Natural killer cell (primary cell): ENCODE measurements around the gene EIF4E1B. TPM values are rescaled to one million over a fixed set of nuclear protein-coding genes. Genes with fewer than 3 reads are reported as not detected.

Experiments used
- ATAC-seq, 3 donors: fragments of 150-1000 bp in 2 of 3; fragments of 200-7000 bp in 1 of 3; cut with Tn5 transposase; 1 replicate in 1 of 3; 2 replicates in 2 of 3; pipeline ENCODE4 v1.10.0; 2021; ENCODE audit warnings: mild to moderate bottlenecking in 2 of 3, moderate library complexity in 2 of 3
- DNase-seq, 2 donors: peaks; one replicate each; pipeline versions ENCODE4 v3.0.0 to v3.0.0-alpha.2; 2013 to 2021; ENCODE audit warnings: mixed read lengths in 1 of 2
- H3K27ac ChIP-seq: one replicate; pipeline ENCODE4 v1.5.1; 2013; ENCODE audit warnings: mild to moderate bottlenecking, low read length
- H3K27me3 ChIP-seq: one replicate; pipeline ENCODE4 v1.6.1; 2013; ENCODE audit warnings: low read length; ENCODE audit not compliant: control insufficient read depth, insufficient read depth
- H3K36me3 ChIP-seq: one replicate; pipeline ENCODE4 v1.6.1; 2013; ENCODE audit warnings: low read length; ENCODE audit not compliant: control insufficient read depth, insufficient read depth
- H3K4me1 ChIP-seq: one replicate; pipeline ENCODE4 v1.6.1; 2013; ENCODE audit warnings: low read length; ENCODE audit not compliant: control insufficient read depth, insufficient read depth
- H3K4me3 ChIP-seq: one replicate; pipeline ENCODE4 v1.5.1; 2013; ENCODE audit warnings: low read length
- H3K9me3 ChIP-seq: one replicate; pipeline ENCODE4 v1.6.1; 2013; ENCODE audit warnings: low read length; ENCODE audit not compliant: control insufficient read depth, insufficient read depth
- H3K27ac Mint-ChIP-seq, 2 donors: one replicate each; pipeline ENCODE4 v1.8.0; 2022; ENCODE audit warnings: mild to moderate bottlenecking in 2 of 2, mixed read lengths in 2 of 2, moderate library complexity in 1 of 2
- H3K27me3 Mint-ChIP-seq, 2 donors: one replicate each; pipeline ENCODE4 v1.8.0; 2022; ENCODE audit warnings: low read depth in 2 of 2, mixed read lengths in 2 of 2
- H3K36me3 Mint-ChIP-seq: one replicate; pipeline ENCODE4 v1.8.0; 2022; ENCODE audit warnings: mixed read lengths
- H3K4me1 Mint-ChIP-seq, 2 donors: one replicate each; pipeline ENCODE4 v1.8.0; 2022; ENCODE audit warnings: mixed read lengths in 2 of 2
- H3K4me3 Mint-ChIP-seq: one replicate; pipeline ENCODE4 v1.8.0; 2022; ENCODE audit warnings: mild to moderate bottlenecking, moderate library complexity, mixed read lengths
- H3K9me3 Mint-ChIP-seq, 2 donors: one replicate each; pipeline ENCODE4 v1.8.0; 2022; ENCODE audit warnings: mixed read lengths in 2 of 2
- CTCF ChIP-seq: fragments of 200-600 bp; IDR thresholded peaks from one replicate; pipeline ENCODE4 v1.8.0; 2022; ENCODE audit warnings: antibody characterized with exemption
- WGBS: methylation state at CpG from one replicate; pipeline ENCODE4 v1.1.7; 2013; ENCODE audit warnings: missing lambda C conversion rate; ENCODE audit not compliant: insufficient coverage; 5-methylcytosine and 5-hydroxymethylcytosine counted together
- intact Hi-C: fragments of 100-400 bp; cut with micrococcal nuclease; formaldehyde crosslinking; loops from one replicate; pipeline ENCODE4 v1.14.2; 2022
- total RNA-seq, 4 donors: library from RNA; stranded (reverse); fragments of 120-200 nt in 1 of 4; gene quantifications; one replicate each; pipeline versions ENCODE4 v1.2.3 to v1.2.4, GENCODE V29; 2013 to 2022

Gene EIF4E1B
- total RNA-seq, 3 donors from 2014 or later (not counting 1 experiment from before 2014, with no cell fraction given): not detected

GRCh38 chr5:176625966-176626875 is 4.3 kb upstream of the EIF4E1B start:
- peaks cover 36 to 49% of the 10 kb centered on the region in 2 donors for H3K27me3 Mint-ChIP-seq
- Histone ChIP-seq H3K27ac (no peak overlapping the region), H3K27me3 (peaks cover 22% of the 10 kb centered on the region), H3K9me3 (no peaks in the 10 kb centered on the region), H3K4me3 (no peak overlapping the region), H3K36me3 (no peaks in the 10 kb centered on the region), H3K4me1 (peaks cover 20% of the 10 kb centered on the region)
- no peaks in the 10 kb centered on the region for H3K36me3 Mint-ChIP-seq
- H3K27ac Mint-ChIP-seq: no peak overlapping the region
- DNase-seq: no peak
- WGBS: 72% methylated on average over 23 of the region's 25 CpGs
- H3K4me3 Mint-ChIP-seq: no peak overlapping the region
- H3K4me1 Mint-ChIP-seq: peaks cover 5 to 21% of the 10 kb centered on the region in 2 donors
- TF ChIP-seq CTCF: no peak
- H3K9me3 Mint-ChIP-seq: no peaks in the 10 kb centered on the region
- ATAC-seq: no peak
- intact Hi-C loops: no loop called here

- H3K36me3 ChIP-seq: no peaks in the 10 kb centered on the region
- H3K4me1 Mint-ChIP-seq: peaks cover 5 to 21% of the 10 kb centered on the region in 2 donors
- H3K27me3 ChIP-seq: peaks cover 25% of the 10 kb centered on the region
- peaks cover 42 to 51% of the 10 kb centered on the region in 2 donors for H3K27me3 Mint-ChIP-seq
- no peaks in the 10 kb centered on the region for H3K36me3 Mint-ChIP-seq
- no peak for TF ChIP-seq CTCF
- no peak for DNase-seq
- no peaks in the 10 kb centered on the region for H3K9me3 Mint-ChIP-seq
- H3K9me3 ChIP-seq: no peaks in the 10 kb centered on the region
- no peak overlapping the region for H3K4me3 ChIP-seq
- no peak overlapping the region for H3K27ac ChIP-seq
- H3K27ac Mint-ChIP-seq: no peak overlapping the region
- no peak overlapping the region for H3K4me3 Mint-ChIP-seq
- intact Hi-C loops: no loop called here
- ATAC-seq: no peak
- 47% methylated on average over 6 of the region's 7 CpGs for WGBS
- H3K4me1 ChIP-seq: peaks cover 15% of the 10 kb centered on the region
These were observed 3.6 kb upstream of the EIF4E1B start for GRCh38 chr5:176626876-176627236.

- H3K27me3 Mint-ChIP-seq: peaks cover 46 to 53% of the 10 kb centered on the region in 2 donors
These were observed 2.9 kb upstream of the EIF4E1B start for GRCh38 chr5:176627582-176627981.

More at GRCh38 chr5:176627582-176627981, 2.9 kb upstream of the EIF4E1B start:
- Mint-ChIP-seq H3K4me3 (no peak overlapping the region), H3K27ac (no peak overlapping the region), H3K9me3 (no peaks in the 10 kb centered on the region), H3K4me1 (peaks cover 5 to 21% of the 10 kb centered on the region in 2 donors), H3K36me3 (no peaks in the 10 kb centered on the region)
- DNase-seq (no peak), ATAC-seq (no peak)
- Histone ChIP-seq H3K9me3 (no peaks in the 10 kb centered on the region), H3K36me3 (no peaks in the 10 kb centered on the region), H3K4me1 (peaks cover 15% of the 10 kb centered on the region), H3K27me3 (peaks cover 25% of the 10 kb centered on the region), H3K27ac (no peak overlapping the region), H3K4me3 (no peak overlapping the region)
- WGBS: 73% methylated on average over 4 of the region's 5 CpGs
- no peak for TF ChIP-seq CTCF
- intact Hi-C loops: no loop called here
